GM12878 (cell line): Measurements from ENCODE around the gene ATP7B. TPM values are rescaled to one million over a fixed set of nuclear protein-coding genes. Genes with fewer than 3 reads are reported as not detected.

Experiments
- ATAC-seq: fragments of 200-7000 bp; cut with Tn5 transposase; 3 replicates; pipeline ENCODE4 v1.9.1; 2020; ENCODE audit warnings: mild to moderate bottlenecking, moderate library complexity
- BruUV-seq: library from RNA; stranded (reverse); fragments of 400-500 nt; replicated peaks from 2 replicates; lab custom pipeline; 2021; lab: Mats Ljungman, UMichigan
- CTCF ChIA-PET: fragments of 300-600 bp; sonication (Branson Sonifier 250); formaldehyde crosslinking; extraction: SDS; loops from one replicate; lab custom pipeline; 2021; ENCODE audit warnings: inconsistent platforms; lab: Yijun Ruan, JAX
- POLR2A ChIA-PET: fragments of 350-600 bp; formaldehyde crosslinking; extraction: SDS; loops from one replicate; lab custom pipeline; 2021; ENCODE audit warnings: inconsistent platforms; lab: Charles Lee
- RAD21 ChIA-PET: fragments of 300-600 bp; sonication (Branson Sonifier 250); formaldehyde crosslinking; loops from one replicate; lab custom pipeline; 2023; ENCODE audit warnings: antibody characterized with exemption; ENCODE audit not compliant: unreplicated experiment; lab: Charles Lee
- SMC1A ChIA-PET: fragments of 300-600 bp; sonication (Branson Sonifier 250); formaldehyde crosslinking; loops from one replicate; lab custom pipeline; 2023; ENCODE audit not compliant: unreplicated experiment, uncharacterized antibody; lab: Charles Lee
- DNase-seq: peaks from one replicate; pipeline ENCODE4 v3.0.0-alpha.2; 2011; ENCODE audit warnings: low read depth, low spot score
- FAIRE-seq: peaks from 3 replicates; lab custom pipeline; 2011; peaks lifted over from hg19 to GRCh38; lab: Jason Lieb, UNC
- H2AFZ ChIP-seq: 2 replicates; pipeline ENCODE4 v1.6.0; 2011; ENCODE audit warnings: low read depth, low read length, control low read depth; ENCODE audit not compliant: control insufficient read depth
- H3K27ac ChIP-seq: 2 replicates; pipeline ENCODE4 v1.5.1; 2011; ENCODE audit warnings: control low read depth; ENCODE audit not compliant: control insufficient read depth, insufficient read depth
- H3K27me3 ChIP-seq, 2 experiments: replicated peaks in 1 of 2; 2 replicates each; pipeline versions ENCODE4 v1.6.0 to v1.6.1; 2011; ENCODE audit warnings: low read length in 1 of 2; ENCODE audit not compliant: control insufficient read depth in 2 of 2, insufficient read depth in 2 of 2
- H3K36me3 ChIP-seq, 2 experiments: 2 replicates each; pipeline ENCODE4 v1.5.1; 2011; ENCODE audit warnings: low read length in 1 of 2; ENCODE audit not compliant: control insufficient read depth in 2 of 2, insufficient read depth in 2 of 2
- H3K4me1 ChIP-seq: 2 replicates; pipeline ENCODE4 v1.6.1; 2011; ENCODE audit warnings: mild to moderate bottlenecking, low read length, moderate library complexity, mixed read lengths; ENCODE audit not compliant: control insufficient read depth, insufficient read depth
- H3K4me2 ChIP-seq: 2 replicates; pipeline ENCODE4 v1.6.0; 2011; ENCODE audit warnings: control low read depth; ENCODE audit not compliant: control insufficient read depth, insufficient read depth
- H3K4me3 ChIP-seq: fragments of 200-600 bp; sonication (generic); 2 replicates; pipeline ENCODE4 v1.5.1; 2016
- H3K79me2 ChIP-seq: 2 replicates; pipeline ENCODE4 v1.6.0; 2011; ENCODE audit warnings: low read length; ENCODE audit not compliant: control insufficient read depth, insufficient read depth
- H3K9ac ChIP-seq: 2 replicates; pipeline ENCODE4 v1.8.0; 2011; ENCODE audit warnings: low read length, control low read depth, mixed read lengths; ENCODE audit not compliant: control insufficient read depth, insufficient read depth
- H3K9me3 ChIP-seq: replicated peaks from 3 replicates; pipeline ENCODE4 v1.5.1; 2011; ENCODE audit warnings: mild to moderate bottlenecking, low read length; ENCODE audit not compliant: control insufficient read depth, insufficient read depth
- H4K20me1 ChIP-seq: 2 replicates; pipeline ENCODE4 v1.6.0; 2011; ENCODE audit not compliant: control insufficient read depth, insufficient read depth
- CHD2 ChIP-seq: IDR thresholded peaks from 2 replicates; pipeline ENCODE4 v1.6.1; 2011; ENCODE audit warnings: low read depth, low read length, improper control_type of control experiment, borderline replicate concordance
- EGR1 ChIP-seq, 2 experiments: IDR thresholded peaks; 1 replicate in 1 of 2; 2 replicates in 1 of 2; pipeline ENCODE4 v1.6.1; 2011 to 2012; ENCODE audit warnings: low read depth in 2 of 2, low read length in 2 of 2, borderline replicate concordance in 1 of 2, mild to moderate bottlenecking in 1 of 2, moderate library complexity in 1 of 2
- GATAD2B ChIP-seq: fragments of 450-650 bp; conservative IDR thresholded peaks from 2 replicates; pipeline ENCODE4 v1.6.1; 2017; ENCODE audit warnings: low read depth, mild to moderate bottlenecking, moderate library complexity
- KLF5 ChIP-seq: fragments of 450-650 bp; IDR thresholded peaks from 2 replicates; pipeline ENCODE4 v1.6.1; 2014; ENCODE audit warnings: mild to moderate bottlenecking; ENCODE audit not compliant: partially characterized antibody
- NBN ChIP-seq: fragments of 450-650 bp; IDR thresholded peaks from 2 replicates; pipeline ENCODE4 v1.6.1; 2016
- NRF1 ChIP-seq: conservative IDR thresholded peaks from 2 replicates; pipeline ENCODE4 v1.6.1; 2011; ENCODE audit warnings: mild to moderate bottlenecking, low read depth, low read length, improper control_type of control experiment
- POLR2AphosphoS2 ChIP-seq: IDR thresholded peaks from 2 replicates; pipeline ENCODE4 v1.6.1; 2011; ENCODE audit warnings: low read depth, mild to moderate bottlenecking, low read length, improper control_type of control experiment, moderate library complexity
- RAD51 ChIP-seq: fragments of 450-650 bp; IDR thresholded peaks from 2 replicates; pipeline ENCODE4 v1.6.1; 2016; ENCODE audit warnings: moderate library complexity, mild to moderate bottlenecking, inconsistent platforms
- RELA ChIP-seq: fragments of 450-650 bp; IDR thresholded peaks from 2 replicates; pipeline ENCODE4 v1.8.0; 2014; ENCODE audit warnings: borderline replicate concordance; ENCODE audit not compliant: partially characterized antibody
- YY1 ChIP-seq: IDR thresholded peaks from 2 replicates; pipeline ENCODE4 v1.6.1; 2011; ENCODE audit warnings: low read depth, mild to moderate bottlenecking, low read length
- WGBS: methylation state at CpG from one replicate; pipeline ENCODE4 v1.1.6; 2016; ENCODE audit warnings: low lambda C conversion rate; ENCODE audit not compliant: insufficient replicate concordance, insufficient coverage; ENCODE audit errors: missing lambda C conversion rate; 5-methylcytosine and 5-hydroxymethylcytosine counted together
- in situ Hi-C: fragments of 300-500 bp; cut with MboI; formaldehyde crosslinking; loops from 9 replicates; pipeline ENCODE4 v1.14.3; 2018; ENCODE audit warnings: mixed read lengths
- intact Hi-C: fragments of 100-400 bp; cut with micrococcal nuclease; formaldehyde crosslinking; loops from one replicate; pipeline ENCODE4 v1.14.2; 2022; ENCODE audit not compliant: unreplicated experiment
- polyA plus RNA-seq, 11 experiments: library from polyadenylated mRNA; depleted of rRNA in 4 of 11; unstranded in 6 of 11; stranded (reverse) in 5 of 11; fragments of >200 nt; fragmentation: Nextera tagmentation in 4 of 11; fragmentation: Illumina TruSeq in 1 of 11; extraction: Ambion mirVana in 4 of 11; extraction: Trizol in 1 of 11; gene quantifications; 1 replicate in 1 of 11; 2 replicates in 10 of 11; pipeline versions ENCODE4 v1.2.1 to v1.2.3, GENCODE V29; 2011 to 2016; ENCODE audit warnings: inconsistent platforms in 2 of 11, missing spikeins in 2 of 11, low read depth in 1 of 11
- total RNA-seq, 4 experiments: library from RNA; depleted of rRNA in 3 of 4; stranded (reverse); fragments of >200 nt in 3 of 4; fragmentation: Illumina TruSeq in 1 of 4; extraction: Trizol in 1 of 4; gene quantifications; 2 replicates each; pipeline versions ENCODE4 v1.2.1 to v1.2.3, GENCODE V29; 2013 to 2021
- TF ChIP-seq, protein P1 (sequence below): IDR thresholded peaks from 2 replicates; pipeline ENCODE4 v1.6.1; 2011; ENCODE audit warnings: low read depth, low read length, improper control_type of control experiment, borderline replicate concordance
- TF ChIP-seq, protein P2 (sequence below): IDR thresholded peaks from 2 replicates; pipeline ENCODE4 v1.6.1; 2012; ENCODE audit warnings: mild to moderate bottlenecking, low read depth, low read length
- TF ChIP-seq, protein P3 (sequence below): IDR thresholded peaks from 2 replicates; pipeline ENCODE4 v1.6.1; 2011; ENCODE audit warnings: borderline replicate concordance, low read depth, mild to moderate bottlenecking, moderate library complexity, low read length; ENCODE audit not compliant: insufficient read depth, poor library complexity, severe bottlenecking

The ATP7B gene
- total and polyA plus RNA-seq, 10 of the 15 experiments (the other 5 are each of a cell fraction or from before 2014, with no cell fraction given): under 0.01 to 1.1 (median 0.06) TPM; not detected in 2

DNA sequence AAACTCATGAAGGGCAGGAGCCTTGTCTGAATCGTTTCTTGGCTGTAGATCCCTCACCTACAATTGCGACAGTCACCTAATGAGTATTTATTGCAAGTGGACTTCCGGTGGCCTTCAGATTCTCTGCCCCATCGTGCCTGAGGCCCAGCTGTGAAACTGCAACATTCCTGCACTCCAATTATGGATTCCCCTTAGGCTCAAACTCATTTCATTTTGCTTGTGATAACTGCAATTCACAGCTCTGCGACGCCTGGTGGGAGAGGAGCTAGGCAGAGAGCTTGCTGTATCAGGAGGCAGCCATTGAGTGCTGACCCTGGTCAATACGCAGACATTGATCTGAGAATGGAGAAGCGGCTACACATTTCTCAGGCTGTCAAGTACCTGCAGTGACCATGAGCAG is 90.5 kb downstream of the ATP7B start (continued):
- TF ChIP-seq GATAD2B: no peak
- TF ChIP-seq YY1: no peak
- no peak for TF ChIP-seq EGR1 (IDR thresholded peaks at IDR 0.05; ENCODE audit: borderline replicate concordance in 1 of 2, low read depth in 2 of 2, low read length in 2 of 2)
- TF ChIP-seq RELA: no peak
- TF ChIP-seq, protein P1, sequence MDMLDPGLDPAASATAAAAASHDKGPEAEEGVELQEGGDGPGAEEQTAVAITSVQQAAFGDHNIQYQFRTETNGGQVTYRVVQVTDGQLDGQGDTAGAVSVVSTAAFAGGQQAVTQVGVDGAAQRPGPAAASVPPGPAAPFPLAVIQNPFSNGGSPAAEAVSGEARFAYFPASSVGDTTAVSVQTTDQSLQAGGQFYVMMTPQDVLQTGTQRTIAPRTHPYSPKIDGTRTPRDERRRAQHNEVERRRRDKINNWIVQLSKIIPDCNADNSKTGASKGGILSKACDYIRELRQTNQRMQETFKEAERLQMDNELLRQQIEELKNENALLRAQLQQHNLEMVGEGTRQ: no peak
- TF ChIP-seq, all 136 proteins: peak for 0

DNA sequence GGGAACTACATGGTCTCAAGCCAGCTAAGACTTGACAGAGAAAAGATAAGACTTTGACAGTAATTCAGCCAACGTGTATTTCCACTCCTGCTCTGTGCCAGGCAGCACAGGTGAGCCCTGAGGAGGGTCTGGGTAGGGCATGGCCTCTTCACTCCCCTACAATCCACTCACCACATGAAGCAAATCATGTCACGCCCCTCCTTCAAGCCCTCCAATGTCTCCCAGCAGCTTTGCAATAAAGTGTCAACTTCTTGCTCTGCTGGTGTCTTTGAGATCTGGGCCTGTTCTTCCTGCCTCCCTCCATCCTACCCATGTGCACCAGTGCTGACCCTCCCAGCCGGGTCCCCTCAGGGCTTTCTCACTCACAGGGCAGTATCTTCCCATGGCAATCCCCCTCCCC is 91.0 kb downstream of the ATP7B start:
- ChIA-PET CTCF (interaction anchor here (0.7 to 1.4 kb wide), 2 partner anchors 9 to 15 kb away, joined by 3 to 4 read pairs; no protein-coding TSS in a partner anchor), RAD21 (interaction anchor here (0.6 kb wide), 1 partner anchor 40 kb away, joined by 3 read pairs; no protein-coding TSS in a partner anchor), POLR2A (no interaction called here), SMC1A (no interaction called here)
- DNase-seq (no peak), FAIRE-seq (no peak), ATAC-seq (no peak)
- Histone ChIP-seq H3K79me2 (no peaks in the 10 kb centered on the region), H3K27ac (no peak overlapping the region), H3K9ac (no peak overlapping the region), H2AFZ (no peak overlapping the region), H3K4me3 (no peak overlapping the region), H3K36me3 (no peaks in the 10 kb centered on the region), H3K4me2 (no peak overlapping the region), H3K4me1 (no peaks in the 10 kb centered on the region), H3K27me3 (peaks cover 0 to 21% of the 10 kb centered on the region in 2 experiments), H4K20me1 (no peaks in the 10 kb centered on the region; the same call in 1 of the 2 replicates), H3K9me3 (no peaks in the 10 kb centered on the region)
- intact Hi-C loops: no loop called here
- BruUV-seq: no TSS peak
- in situ Hi-C loops: no loop called here
- 2% methylated on average over 3 of the region's 3 CpGs for WGBS
- TF ChIP-seq RAD51: no peak
- TF ChIP-seq, protein P2, sequence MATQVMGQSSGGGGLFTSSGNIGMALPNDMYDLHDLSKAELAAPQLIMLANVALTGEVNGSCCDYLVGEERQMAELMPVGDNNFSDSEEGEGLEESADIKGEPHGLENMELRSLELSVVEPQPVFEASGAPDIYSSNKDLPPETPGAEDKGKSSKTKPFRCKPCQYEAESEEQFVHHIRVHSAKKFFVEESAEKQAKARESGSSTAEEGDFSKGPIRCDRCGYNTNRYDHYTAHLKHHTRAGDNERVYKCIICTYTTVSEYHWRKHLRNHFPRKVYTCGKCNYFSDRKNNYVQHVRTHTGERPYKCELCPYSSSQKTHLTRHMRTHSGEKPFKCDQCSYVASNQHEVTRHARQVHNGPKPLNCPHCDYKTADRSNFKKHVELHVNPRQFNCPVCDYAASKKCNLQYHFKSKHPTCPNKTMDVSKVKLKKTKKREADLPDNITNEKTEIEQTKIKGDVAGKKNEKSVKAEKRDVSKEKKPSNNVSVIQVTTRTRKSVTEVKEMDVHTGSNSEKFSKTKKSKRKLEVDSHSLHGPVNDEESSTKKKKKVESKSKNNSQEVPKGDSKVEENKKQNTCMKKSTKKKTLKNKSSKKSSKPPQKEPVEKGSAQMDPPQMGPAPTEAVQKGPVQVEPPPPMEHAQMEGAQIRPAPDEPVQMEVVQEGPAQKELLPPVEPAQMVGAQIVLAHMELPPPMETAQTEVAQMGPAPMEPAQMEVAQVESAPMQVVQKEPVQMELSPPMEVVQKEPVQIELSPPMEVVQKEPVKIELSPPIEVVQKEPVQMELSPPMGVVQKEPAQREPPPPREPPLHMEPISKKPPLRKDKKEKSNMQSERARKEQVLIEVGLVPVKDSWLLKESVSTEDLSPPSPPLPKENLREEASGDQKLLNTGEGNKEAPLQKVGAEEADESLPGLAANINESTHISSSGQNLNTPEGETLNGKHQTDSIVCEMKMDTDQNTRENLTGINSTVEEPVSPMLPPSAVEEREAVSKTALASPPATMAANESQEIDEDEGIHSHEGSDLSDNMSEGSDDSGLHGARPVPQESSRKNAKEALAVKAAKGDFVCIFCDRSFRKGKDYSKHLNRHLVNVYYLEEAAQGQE: no peak
- TF ChIP-seq, protein P3, sequence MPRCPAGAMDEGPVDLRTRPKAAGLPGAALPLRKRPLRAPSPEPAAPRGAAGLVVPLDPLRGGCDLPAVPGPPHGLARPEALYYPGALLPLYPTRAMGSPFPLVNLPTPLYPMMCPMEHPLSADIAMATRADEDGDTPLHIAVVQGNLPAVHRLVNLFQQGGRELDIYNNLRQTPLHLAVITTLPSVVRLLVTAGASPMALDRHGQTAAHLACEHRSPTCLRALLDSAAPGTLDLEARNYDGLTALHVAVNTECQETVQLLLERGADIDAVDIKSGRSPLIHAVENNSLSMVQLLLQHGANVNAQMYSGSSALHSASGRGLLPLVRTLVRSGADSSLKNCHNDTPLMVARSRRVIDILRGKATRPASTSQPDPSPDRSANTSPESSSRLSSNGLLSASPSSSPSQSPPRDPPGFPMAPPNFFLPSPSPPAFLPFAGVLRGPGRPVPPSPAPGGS: no peak
- TF ChIP-seq NBN: no peak
- TF ChIP-seq POLR2AphosphoS2: no peak
- TF ChIP-seq NRF1: no peak
- no peak for TF ChIP-seq CHD2
- TF ChIP-seq KLF5: no peak
- no peak for TF ChIP-seq GATAD2B
